WTC11 (cell line): ENCODE measurements around the gene SLC6A5. TPM values are rescaled to one million over a fixed set of nuclear protein-coding genes. Genes with fewer than 3 reads are reported as not detected.
"Not testable (repeated sequence)": the region's sequence is repeated elsewhere in the genome, so short reads cannot be mapped to it uniquely, and the experiment has no call there.

ENCODE experiments used
- ATAC-seq: fragments of 200-7000 bp; cut with Tn5 transposase; 2 replicates; pipeline ENCODE4 v1.10.0; 2021; ENCODE audit warnings: mild to moderate bottlenecking, moderate library complexity
- CTCF ChIA-PET: fragments of 300-600 bp; sonication (Branson Sonifier 250); formaldehyde crosslinking; loops from one replicate; lab custom pipeline; 2021; ENCODE audit warnings: antibody characterized with exemption; lab: Charles Lee
- POLR2A ChIA-PET: fragments of 350-600 bp; sonication (Branson Sonifier 250); formaldehyde crosslinking; loops from one replicate; lab custom pipeline; 2021; ENCODE audit warnings: antibody characterized with exemption; lab: Charles Lee
- DNase-seq: peaks from one replicate; pipeline ENCODE4 v3.0.0; 2021; ENCODE audit warnings: low spot score
- H3K27ac Mint-ChIP-seq: 2 replicates; pipeline ENCODE4 v1.8.0; 2021; ENCODE audit warnings: mixed read lengths
- H3K27me3 Mint-ChIP-seq: 2 replicates; pipeline ENCODE4 v1.8.0; 2021; ENCODE audit warnings: low read depth, mild to moderate bottlenecking, moderate library complexity, mixed read lengths
- H3K36me3 Mint-ChIP-seq: 2 replicates; pipeline ENCODE4 v1.8.0; 2021; ENCODE audit warnings: mixed read lengths
- H3K4me1 Mint-ChIP-seq: 2 replicates; pipeline ENCODE4 v1.8.0; 2022; ENCODE audit warnings: mixed read lengths
- H3K4me3 Mint-ChIP-seq: 2 replicates; pipeline ENCODE4 v1.8.0; 2021; ENCODE audit warnings: mild to moderate bottlenecking, moderate library complexity, mixed read lengths
- H3K9me3 Mint-ChIP-seq: 2 replicates; pipeline ENCODE4 v1.8.0; 2021; ENCODE audit warnings: mixed read lengths
- AR ChIP-seq: fragments of 250-450 bp; sonication (Bioruptor Pico); IDR thresholded peaks from 2 replicates; pipeline ENCODE4 v1.9.0; 2021; ENCODE audit warnings: mild to moderate bottlenecking
- ATF3 ChIP-seq: sonication (generic); formaldehyde crosslinking; conservative IDR thresholded peaks from 2 replicates; pipeline ENCODE4 v1.8.1; 2022; ENCODE audit warnings: mild to moderate bottlenecking, missing genetic modification reagents
- ATF6 ChIP-seq: sonication (generic); formaldehyde crosslinking; IDR thresholded peaks from 2 replicates; pipeline ENCODE4 v1.8.1; 2023; ENCODE audit warnings: mild to moderate bottlenecking, missing genetic modification reagents
- E2F5 ChIP-seq: sonication (generic); formaldehyde crosslinking; IDR thresholded peaks from 2 replicates; pipeline ENCODE4 v1.8.1; 2022; ENCODE audit warnings: mild to moderate bottlenecking, moderate library complexity, missing genetic modification reagents
- FOXP4 ChIP-seq: sonication (generic); formaldehyde crosslinking; IDR thresholded peaks from 2 replicates; pipeline ENCODE4 v1.8.0; 2022; ENCODE audit warnings: mild to moderate bottlenecking, missing genetic modification reagents
- JAZF1 ChIP-seq: fragments of 250-450 bp; sonication (Bioruptor Pico); IDR thresholded peaks from 2 replicates; pipeline ENCODE4 v1.9.0; 2021; ENCODE audit warnings: moderate library complexity, mild to moderate bottlenecking, inconsistent platforms
- MXD4 ChIP-seq: fragments of 250-450 bp; sonication (Bioruptor Pico); IDR thresholded peaks from 2 replicates; pipeline ENCODE4 v1.8.0; 2021; ENCODE audit warnings: mild to moderate bottlenecking, moderate library complexity, borderline replicate concordance
- NFYB ChIP-seq: sonication (generic); formaldehyde crosslinking; conservative IDR thresholded peaks from 2 replicates; pipeline ENCODE4 v1.8.0; 2022; ENCODE audit warnings: low read depth, missing genetic modification reagents
- NR3C1 ChIP-seq: sonication (generic); formaldehyde crosslinking; conservative IDR thresholded peaks from 2 replicates; pipeline ENCODE4 v1.8.1; 2023; ENCODE audit warnings: low read depth, mild to moderate bottlenecking, missing genetic modification reagents
- PREB ChIP-seq: sonication (generic); formaldehyde crosslinking; IDR thresholded peaks from 2 replicates; pipeline ENCODE4 v1.8.1; 2022; ENCODE audit warnings: mild to moderate bottlenecking, missing genetic modification reagents, moderate library complexity, borderline replicate concordance
- RORB ChIP-seq: fragments of 250-450 bp; sonication (Bioruptor Pico); IDR thresholded peaks from 2 replicates; pipeline ENCODE4 v1.9.0; 2021; ENCODE audit warnings: mild to moderate bottlenecking
- SMAD3 ChIP-seq: sonication (generic); formaldehyde crosslinking; IDR thresholded peaks from 2 replicates; pipeline ENCODE4 v1.8.0; 2022; ENCODE audit warnings: missing genetic modification reagents, mild to moderate bottlenecking, borderline replicate concordance
- SMAD4 ChIP-seq: sonication (generic); formaldehyde crosslinking; IDR thresholded peaks from 2 replicates; pipeline ENCODE4 v1.8.0; 2022; ENCODE audit warnings: mild to moderate bottlenecking, missing genetic modification reagents
- SP1 ChIP-seq: sonication (generic); formaldehyde crosslinking; conservative IDR thresholded peaks from 2 replicates; pipeline ENCODE4 v1.8.1; 2022; ENCODE audit warnings: missing genetic modification reagents
- TCF7 ChIP-seq: sonication (generic); formaldehyde crosslinking; IDR thresholded peaks from 2 replicates; pipeline ENCODE4 v1.8.0; 2022; ENCODE audit warnings: mild to moderate bottlenecking, low read depth, missing genetic modification reagents, moderate library complexity
- ZBTB21 ChIP-seq: sonication (generic); formaldehyde crosslinking; IDR thresholded peaks from 2 replicates; pipeline ENCODE4 v1.8.1; 2023; ENCODE audit warnings: mild to moderate bottlenecking, missing genetic modification reagents, borderline replicate concordance
- ZBTB43 ChIP-seq: sonication (generic); formaldehyde crosslinking; IDR thresholded peaks from 2 replicates; pipeline ENCODE4 v1.8.1; 2023; ENCODE audit warnings: mild to moderate bottlenecking, missing genetic modification reagents
- ZMAT4 ChIP-seq: fragments of 250-450 bp; sonication (Bioruptor Pico); IDR thresholded peaks from 2 replicates; pipeline ENCODE4 v1.9.0; 2021; ENCODE audit warnings: mild to moderate bottlenecking
- ZNF281 ChIP-seq: sonication (generic); formaldehyde crosslinking; IDR thresholded peaks from 2 replicates; pipeline ENCODE4 v1.8.0; 2023; ENCODE audit warnings: mild to moderate bottlenecking, missing genetic modification reagents
- ZSCAN18 ChIP-seq: fragments of 250-450 bp; sonication (Bioruptor Pico); IDR thresholded peaks from 2 replicates; pipeline ENCODE4 v2.1.2; 2022; ENCODE audit warnings: mild to moderate bottlenecking, moderate library complexity
- total RNA-seq: library from RNA; stranded (reverse); gene quantifications from 3 replicates; pipeline ENCODE4 v1.2.3, GENCODE V29; 2021

SLC6A5 gene
- total RNA-seq, 1 experiment from 2014 or later, result not detected

GRCh38 chr11:20555783-20556182 is 43.6 kb upstream of the SLC6A5 start:
- Mint-ChIP-seq H3K36me3 (peaks cover 19% of the 10 kb centered on the region), H3K4me1 (no peaks in the 10 kb centered on the region), H3K27ac (no peak overlapping the region), H3K4me3 (no peak overlapping the region), H3K27me3 (no peaks in the 10 kb centered on the region), H3K9me3 (peaks cover 30% of the 10 kb centered on the region)
- TF ChIP-seq E2F5 (no peak), NR3C1 (CRISPR knock-in tag) (no peak), ATF6 (no peak), SMAD4 (no peak), MXD4 (CRISPR knock-in tag) (no peak), ZMAT4 (CRISPR knock-in tag) (no peak), ATF3 (CRISPR knock-in tag) (no peak), JAZF1 (no peak), AR (CRISPR knock-in tag) (no peak), ZSCAN18 (CRISPR knock-in tag) (no peak), TCF7 (no peak), RORB (CRISPR knock-in tag) (no peak), ZBTB43 (CRISPR knock-in tag) (no peak), NFYB (CRISPR knock-in tag) (no peak), ZNF281 (no peak), ZBTB21 (no peak), FOXP4 (CRISPR knock-in tag) (no peak), SP1 (CRISPR knock-in tag) (no peak), SMAD3 (CRISPR knock-in tag) (no peak), PREB (CRISPR knock-in tag) (no peak)
- CTCF ChIA-PET, result no interaction called here
- POLR2A ChIA-PET, result no interaction called here
- ATAC-seq (no peak), DNase-seq (no peak)

- CTCF ChIA-PET, DNase-seq, H3K4me3 Mint-ChIP-seq, H3K27ac Mint-ChIP-seq, POLR2A ChIA-PET, H3K27me3 Mint-ChIP-seq, ATAC-seq, H3K4me1 Mint-ChIP-seq: not testable (repeated sequence)
- Mint-ChIP-seq H3K36me3 (peaks cover 19% of the 10 kb centered on the region), H3K9me3 (peaks cover 30% of the 10 kb centered on the region)
Measured at GRCh38 chr11:20556396-20556795, 43.0 kb upstream of the SLC6A5 start.
